Breast epithelium (tissue), 4 donors: ENCODE results near the gene FAM25C. TPM values are rescaled to one million over a fixed set of nuclear protein-coding genes. Genes with fewer than 3 reads are reported as not detected.
"Not testable (repeated sequence)": the region's sequence is repeated elsewhere in the genome, so short reads cannot be mapped to it uniquely, and the experiment has no call there.

ENCODE experiments used
- DNase-seq, 2 donors: peaks; one replicate each; pipeline ENCODE4 v3.0.0-alpha.2; 2019; ENCODE audit warnings: low spot score in 2 of 2
- H3K27ac ChIP-seq, 2 donors: fragments of 200-600 bp; sonication (generic) in 1 of 2; one replicate each; pipeline ENCODE4 v1.5.1; 2016 to 2019; ENCODE audit warnings: mild to moderate bottlenecking in 1 of 2
- H3K27me3 ChIP-seq, 2 donors: fragments of 200-600 bp; sonication (generic) in 1 of 2; one replicate each; pipeline versions ENCODE4 v1.5.1 to v1.6.0; 2017 to 2019; ENCODE audit warnings: control low read depth in 1 of 2, mild to moderate bottlenecking in 1 of 2
- H3K36me3 ChIP-seq: fragments of 200-600 bp; one replicate; pipeline ENCODE4 v1.5.1; 2019
- H3K4me1 ChIP-seq, 2 donors: fragments of 200-600 bp; sonication (generic); one replicate each; pipeline ENCODE4 v1.5.1; 2016 to 2019; ENCODE audit warnings: control low read depth in 1 of 2
- H3K4me3 ChIP-seq, 3 donors: fragments of 200-600 bp; sonication (generic); 1 replicate in 2 of 3; 2 replicates in 1 of 3; pipeline ENCODE4 v1.5.1; 2016 to 2019; ENCODE audit warnings: mild to moderate bottlenecking in 3 of 3, moderate library complexity in 2 of 3
- H3K9me3 ChIP-seq, 2 donors: fragments of 200-600 bp; sonication (generic) in 1 of 2; one replicate each; pipeline ENCODE4 v1.5.1; 2016 to 2019; ENCODE audit warnings: control low read depth in 1 of 2
- intact Hi-C: fragments of 100-400 bp; cut with DNase I; formaldehyde crosslinking; loops from one replicate; pipeline ENCODE4 v1.15.1; 2023; ENCODE audit warnings: low total_unique reads
- total RNA-seq, 3 donors: library from RNA; depleted of rRNA; stranded (reverse); fragments of >200 nt; gene quantifications; one replicate each; pipeline ENCODE4 v1.1.0, GENCODE V29; 2016

The FAM25C gene
- not detected for total RNA-seq

GRCh38 chr10:47999691-48000090 is at the start of gene FAM25C:
Gene FAM25C, minus strand, starts transcription at chr10:47999791. Its CDS starts 26 bp downstream, at chr10:47999765.
- DNase-seq, intact Hi-C loops, H3K27me3 ChIP-seq, H3K36me3 ChIP-seq, H3K9me3 ChIP-seq, H3K4me1 ChIP-seq, H3K27ac ChIP-seq, H3K4me3 ChIP-seq: not testable (repeated sequence)

DNA sequence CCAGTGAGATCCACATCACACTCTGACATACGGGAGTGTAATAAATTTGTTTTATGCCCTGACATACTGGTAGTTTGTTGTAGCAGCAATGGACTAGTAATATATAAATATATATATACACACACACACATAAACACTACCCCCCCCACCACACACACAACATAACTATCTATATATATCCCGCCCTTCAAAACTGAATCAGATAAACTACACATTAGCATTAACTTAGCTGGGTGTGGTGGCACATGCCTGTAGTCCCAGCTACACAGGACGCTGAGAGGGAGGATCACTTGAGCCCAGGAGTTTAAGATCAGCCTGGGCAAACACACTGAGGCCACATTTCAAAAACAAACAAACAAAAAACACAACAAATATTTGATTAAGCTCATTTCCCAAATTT is 45.0 kb upstream of the FAM25C start:
- intact Hi-C loops, H3K27ac ChIP-seq, H3K27me3 ChIP-seq, H3K4me1 ChIP-seq, H3K36me3 ChIP-seq, H3K4me3 ChIP-seq, H3K9me3 ChIP-seq, DNase-seq: not testable (repeated sequence)

DNA sequence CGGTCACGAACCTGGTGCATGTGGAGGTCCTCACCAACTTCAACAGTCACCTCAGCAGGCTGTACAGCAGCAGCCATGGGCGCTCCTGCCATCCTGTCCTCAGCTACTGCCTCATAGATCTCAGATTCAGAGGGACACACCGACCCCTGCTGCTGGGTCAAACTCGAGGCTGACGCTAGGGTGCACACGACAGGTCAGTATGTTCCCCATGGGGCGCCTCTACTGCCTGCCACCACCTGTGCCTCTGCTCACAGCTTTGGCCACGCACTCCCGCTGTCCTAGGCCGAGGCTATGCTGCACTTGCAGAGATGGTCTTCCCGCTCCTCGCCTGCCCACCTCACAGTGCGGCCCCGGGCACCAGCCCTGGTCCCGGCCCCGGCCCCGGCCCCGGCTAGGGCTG is 31.8 kb upstream of the FAM25C start:
- H3K36me3 ChIP-seq, H3K4me1 ChIP-seq: not testable (repeated sequence)

DNA sequence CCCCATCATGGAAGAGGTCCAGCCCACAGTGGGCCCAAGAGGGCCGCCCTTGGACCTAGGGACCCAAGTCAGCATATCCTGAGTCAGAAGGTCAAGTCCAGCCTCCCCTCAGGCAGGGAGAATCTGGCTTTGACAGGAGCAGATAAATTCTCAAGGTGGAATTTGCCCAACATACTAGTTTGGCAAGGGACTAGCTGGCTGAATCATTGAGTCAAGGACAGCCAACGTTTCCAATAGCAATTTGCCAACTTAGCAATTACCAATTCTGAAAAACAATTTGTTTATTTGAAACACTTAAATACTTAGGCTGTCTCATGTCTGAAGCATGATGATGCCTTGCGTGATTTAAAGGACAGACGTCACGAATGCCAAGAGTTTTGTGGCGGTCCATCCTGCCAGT is 2.7 kb upstream of the FAM25C start:
- H3K27me3 ChIP-seq, intact Hi-C loops, DNase-seq: not testable (repeated sequence)

More for the DNA sequence above, 31.8 kb upstream of the FAM25C start:
- DNase-seq, H3K27me3 ChIP-seq, H3K4me3 ChIP-seq, H3K27ac ChIP-seq, H3K9me3 ChIP-seq, intact Hi-C loops: not testable (repeated sequence)

DNA sequence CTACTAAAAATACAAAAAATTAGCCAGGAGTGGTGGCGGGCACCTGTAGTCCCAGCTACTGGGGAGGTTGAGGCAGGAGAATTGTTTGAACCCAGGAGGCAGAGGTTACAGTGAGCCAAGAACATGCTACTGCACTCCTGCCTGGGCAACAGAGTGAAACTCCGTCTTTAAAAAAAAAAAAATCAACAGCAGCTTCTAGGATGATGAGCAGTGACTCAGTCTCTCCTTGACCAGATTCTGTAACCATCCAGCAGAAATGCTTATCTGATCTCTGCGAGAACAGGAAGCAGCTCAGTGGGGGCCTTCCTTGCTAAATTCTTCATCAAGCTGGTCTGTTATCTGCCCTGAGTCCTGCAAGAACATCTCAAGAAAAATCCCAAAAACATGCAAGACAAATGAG is 5.5 kb downstream of the FAM25C start:
- H3K27ac ChIP-seq, H3K36me3 ChIP-seq, H3K9me3 ChIP-seq, H3K4me3 ChIP-seq, DNase-seq, intact Hi-C loops, H3K4me1 ChIP-seq, H3K27me3 ChIP-seq: not testable (repeated sequence)

More for the DNA sequence above, 2.7 kb upstream of the FAM25C start:
- not testable (repeated sequence) for H3K36me3 ChIP-seq, H3K4me1 ChIP-seq, H3K27ac ChIP-seq, H3K4me3 ChIP-seq, H3K9me3 ChIP-seq

DNA sequence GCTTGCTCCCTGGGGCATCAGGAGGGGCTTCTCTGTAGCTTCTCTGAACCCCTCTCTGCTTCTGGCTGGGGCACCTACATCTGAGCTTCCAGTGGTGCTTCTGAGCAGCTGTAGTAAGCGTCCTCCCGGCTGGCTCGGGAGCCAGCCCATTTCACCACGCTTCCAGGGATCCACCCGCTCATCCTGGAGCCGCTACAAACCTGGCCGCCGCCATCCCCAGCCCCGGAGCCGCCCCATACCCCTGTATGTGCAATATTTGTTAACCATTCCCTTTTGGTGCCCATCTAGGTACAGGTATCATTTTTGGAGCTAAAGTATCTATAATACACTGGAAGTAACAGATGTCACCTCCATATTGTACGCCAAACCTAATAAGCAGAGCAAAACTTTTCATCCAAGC is 7.0 kb downstream of the FAM25C start:
- H3K4me1 ChIP-seq, H3K4me3 ChIP-seq, H3K27me3 ChIP-seq, intact Hi-C loops, H3K27ac ChIP-seq, H3K9me3 ChIP-seq, H3K36me3 ChIP-seq, DNase-seq: not testable (repeated sequence)

GRCh38 chr10:47991706-47992105 is 7.9 kb downstream of the FAM25C start:
- intact Hi-C loops, H3K4me1 ChIP-seq, H3K27me3 ChIP-seq, H3K36me3 ChIP-seq, H3K4me3 ChIP-seq, H3K9me3 ChIP-seq, H3K27ac ChIP-seq: not testable (repeated sequence)
- peak in 1 of 2 donors; percentile 39 for DNase-seq

- H3K4me3 ChIP-seq = not testable (repeated sequence)
Observed at GRCh38 chr10:47990097-47990496, 9.5 kb downstream of the FAM25C start.

DNA sequence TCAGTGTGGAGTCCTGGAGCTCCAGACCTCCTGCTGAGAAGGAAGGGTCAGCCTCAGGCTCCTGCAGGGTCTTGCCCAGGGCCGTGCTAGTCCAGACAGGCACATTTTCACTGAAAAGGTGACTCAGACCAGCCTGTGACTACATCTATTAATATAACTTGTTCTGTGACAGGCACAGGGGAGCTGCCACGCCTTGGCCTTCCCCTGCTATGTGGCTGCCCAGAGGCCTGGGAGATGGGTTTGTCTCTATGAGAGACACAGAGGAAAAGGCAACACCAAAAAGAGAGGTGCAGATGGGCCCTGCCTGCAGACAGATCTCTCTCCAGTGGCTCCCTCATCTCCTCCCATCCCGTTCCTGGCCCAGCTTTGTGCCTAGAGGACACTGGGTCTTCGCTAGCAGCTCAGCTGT is 10.0 kb downstream of the FAM25C start:
- DNase-seq, H3K9me3 ChIP-seq, H3K4me1 ChIP-seq, intact Hi-C loops, H3K4me3 ChIP-seq, H3K27me3 ChIP-seq, H3K36me3 ChIP-seq, H3K27ac ChIP-seq: not testable (repeated sequence)

More at GRCh38 chr10:47990097-47990496, 9.5 kb downstream of the FAM25C start:
- H3K27ac ChIP-seq, H3K9me3 ChIP-seq, DNase-seq, H3K4me1 ChIP-seq, intact Hi-C loops, H3K36me3 ChIP-seq, H3K27me3 ChIP-seq: not testable (repeated sequence)

- H3K4me1 ChIP-seq, H3K36me3 ChIP-seq, DNase-seq, H3K27me3 ChIP-seq, H3K27ac ChIP-seq, H3K4me3 ChIP-seq, H3K9me3 ChIP-seq, intact Hi-C loops: not testable (repeated sequence)
Observed at GRCh38 chr10:47988718-47989541, 10.7 kb downstream of the FAM25C start.

- H3K4me3 ChIP-seq, H3K9me3 ChIP-seq, DNase-seq, H3K36me3 ChIP-seq, H3K27ac ChIP-seq, H3K27me3 ChIP-seq, H3K4me1 ChIP-seq, intact Hi-C loops: not testable (repeated sequence)
Observed at GRCh38 chr10:47987952-47988351, 11.6 kb downstream of the FAM25C start.

GRCh38 chr10:47986413-47987230 is 13.0 kb downstream of the FAM25C start:
- H3K27ac ChIP-seq, intact Hi-C loops, H3K36me3 ChIP-seq, H3K4me1 ChIP-seq, H3K27me3 ChIP-seq, H3K9me3 ChIP-seq, DNase-seq: not testable (repeated sequence)
- H3K4me3 ChIP-seq = peak overlapping the region in 1 of 3 donors; percentile 37

DNA sequence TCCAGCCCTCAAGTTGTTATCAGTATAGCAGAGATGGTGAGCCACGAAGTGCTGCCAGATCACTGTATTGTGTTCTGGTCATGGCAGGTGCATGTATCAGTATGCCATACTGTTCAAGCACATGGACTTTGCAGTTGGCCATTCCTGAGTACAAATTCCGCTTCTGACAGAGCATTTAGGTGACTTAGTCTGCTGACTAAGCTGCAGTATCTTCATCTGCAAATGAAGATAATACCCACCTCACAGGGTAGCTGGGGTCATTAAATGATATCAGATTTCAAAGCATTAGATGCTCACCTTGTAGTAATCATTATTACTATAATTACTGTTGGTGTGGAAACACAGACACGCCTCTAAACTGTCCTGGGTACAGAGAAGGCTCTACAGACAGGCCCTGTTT is 24.2 kb downstream of the FAM25C start:
- DNase-seq, H3K4me3 ChIP-seq, H3K36me3 ChIP-seq, H3K9me3 ChIP-seq, H3K27ac ChIP-seq, H3K4me1 ChIP-seq, H3K27me3 ChIP-seq, intact Hi-C loops: not testable (repeated sequence)
